Measurements from ENCODE around the gene SIRPD.
"Not testable (repeated sequence)": the region's sequence is repeated elsewhere in the genome, so short reads cannot be mapped to it uniquely, and the experiment has no call there.

The SIRPD gene

GRCh38 chr20:1557605-1558004 is at the start of gene SIRPD:
SIRPD (minus strand) TSS chr20:1557705; CDS start chr20:1557653, 52 bp downstream.
- DNase-seq (ENCODE audit: low read depth, low spot score): no peak

DNA sequence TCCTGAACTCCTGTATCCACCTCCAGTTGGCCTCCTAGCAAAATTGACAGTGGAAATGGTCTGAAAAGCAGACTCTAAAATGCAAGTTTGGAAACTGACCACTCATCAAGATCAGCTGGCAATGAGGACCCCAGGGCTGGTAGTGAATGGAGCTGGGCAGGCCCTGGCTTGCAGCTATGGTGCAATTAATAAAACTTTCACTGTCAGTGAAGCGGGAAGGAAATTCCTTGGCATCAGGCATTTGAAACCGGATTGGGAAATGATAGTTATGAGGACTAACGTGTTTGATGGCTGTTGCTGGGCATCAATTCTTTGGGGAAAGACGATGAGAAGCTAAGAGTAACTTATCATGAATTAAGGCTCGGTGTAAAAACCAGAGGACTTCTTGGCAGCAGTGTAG is 43.2 kb upstream of the SIRPD start:
- no peak for DNase-seq (ENCODE audit: low read depth, low spot score)

GRCh38 chr20:1595333-1595732 is 37.8 kb upstream of the SIRPD start:
- DNase-seq (ENCODE audit: low read depth, low spot score): no peak

DNA sequence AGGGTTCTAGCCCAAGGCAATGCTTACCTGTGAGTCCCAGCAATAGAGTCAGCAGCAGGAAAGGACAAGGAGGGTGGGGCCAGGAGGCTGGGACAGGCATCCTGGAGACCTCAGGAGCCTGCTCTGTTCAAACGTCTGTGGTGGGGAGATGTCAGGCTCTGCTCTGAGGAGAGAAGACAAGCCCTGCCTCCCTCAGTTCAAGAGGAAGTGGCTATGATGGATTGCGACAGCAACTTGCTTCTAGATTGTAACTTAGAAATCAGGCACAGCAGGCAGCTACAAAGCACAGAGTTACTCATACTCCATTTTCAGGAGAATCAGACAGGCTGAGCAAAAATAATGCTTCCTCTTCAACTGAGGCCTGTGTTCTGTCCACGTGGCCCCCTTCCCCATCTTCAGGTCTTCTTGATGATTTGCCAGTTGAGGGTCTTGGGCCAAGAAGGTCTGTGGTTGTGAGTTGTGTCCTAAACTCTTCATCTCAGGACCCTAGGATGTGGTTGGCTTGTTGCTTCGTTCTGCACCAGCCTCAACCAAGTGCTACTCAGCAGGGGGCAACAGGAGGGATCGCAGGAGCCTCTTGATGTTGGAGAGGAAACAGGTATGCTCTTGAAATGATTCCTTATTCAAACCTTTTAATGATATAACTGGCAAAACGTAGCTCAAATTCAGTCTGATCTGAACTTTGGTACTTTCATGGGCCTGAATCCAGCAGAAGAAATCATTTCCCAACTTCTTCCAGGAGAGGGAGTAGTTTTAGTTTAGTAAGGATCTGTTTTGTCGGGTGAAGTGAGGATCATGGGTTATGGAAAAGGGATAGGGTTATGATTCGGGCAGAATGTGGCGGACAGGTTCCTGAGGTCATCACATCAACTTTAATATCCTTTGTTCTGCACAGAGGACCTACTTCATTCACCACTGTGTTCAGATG is 31.3 kb upstream of the SIRPD start:
- DNase-seq (ENCODE audit: low read depth, low spot score): no peak

DNA sequence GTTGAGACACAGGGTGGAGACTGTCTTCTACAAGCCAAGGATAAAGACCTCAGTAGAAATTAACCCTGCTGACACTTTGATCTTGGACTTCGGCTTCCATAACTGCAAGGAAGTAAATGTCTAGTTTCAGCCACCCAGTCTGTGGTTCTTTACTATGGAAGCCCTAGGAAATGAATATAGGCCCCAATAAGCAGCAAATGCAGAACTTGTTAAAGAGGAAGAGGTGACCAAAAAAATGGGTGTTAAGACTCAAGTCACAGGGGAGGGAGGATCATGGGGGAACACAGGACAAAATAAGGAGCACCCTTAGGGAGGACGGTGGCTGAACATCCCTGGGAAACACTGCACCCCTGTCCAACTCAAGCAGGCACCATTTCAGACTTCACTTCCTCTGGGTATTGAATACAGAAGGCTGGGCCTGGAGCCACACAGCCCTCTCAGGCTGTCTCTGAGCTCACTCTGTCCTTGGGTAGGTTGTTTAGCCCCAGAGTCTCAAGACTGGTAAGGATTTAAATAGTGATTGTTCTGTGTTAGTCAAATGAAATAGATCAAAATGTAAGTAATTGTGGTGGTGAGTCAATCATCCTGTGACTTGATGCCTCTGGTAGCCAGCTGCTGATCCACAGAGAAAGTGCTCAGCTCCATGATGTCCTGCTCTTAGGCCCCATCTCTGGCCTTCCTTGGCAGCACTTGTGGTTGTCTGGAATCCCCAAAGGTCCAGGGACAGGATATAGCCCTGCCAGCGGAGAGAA is 30.5 kb upstream of the SIRPD start:
- DNase-seq (ENCODE audit: low read depth, low spot score): no peak

GRCh38 chr20:1579488-1579887 is 22.0 kb upstream of the SIRPD start:
- DNase-seq (ENCODE audit: low read depth, low spot score): no peak

DNA sequence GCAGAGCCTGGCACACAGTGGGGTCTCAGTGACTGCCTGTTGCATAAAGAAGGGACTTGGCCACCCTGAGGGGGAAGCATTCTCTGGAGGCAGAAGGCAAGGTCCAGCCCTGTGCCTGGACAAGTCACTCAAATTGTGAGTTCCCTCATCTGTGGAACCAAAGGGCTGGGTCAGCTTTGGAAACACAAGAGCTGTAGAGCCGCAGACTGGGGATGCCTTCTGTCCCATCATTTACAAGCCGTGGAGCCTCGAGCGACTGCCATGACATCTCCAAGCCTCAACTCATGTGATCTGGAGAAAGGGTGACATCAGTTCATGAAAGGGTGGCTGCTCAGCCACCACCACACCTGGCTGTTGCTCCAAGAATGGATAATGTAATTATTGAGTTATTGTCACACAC is 20.4 kb upstream of the SIRPD start:
- no peak for DNase-seq (ENCODE audit: low read depth, low spot score)

DNA sequence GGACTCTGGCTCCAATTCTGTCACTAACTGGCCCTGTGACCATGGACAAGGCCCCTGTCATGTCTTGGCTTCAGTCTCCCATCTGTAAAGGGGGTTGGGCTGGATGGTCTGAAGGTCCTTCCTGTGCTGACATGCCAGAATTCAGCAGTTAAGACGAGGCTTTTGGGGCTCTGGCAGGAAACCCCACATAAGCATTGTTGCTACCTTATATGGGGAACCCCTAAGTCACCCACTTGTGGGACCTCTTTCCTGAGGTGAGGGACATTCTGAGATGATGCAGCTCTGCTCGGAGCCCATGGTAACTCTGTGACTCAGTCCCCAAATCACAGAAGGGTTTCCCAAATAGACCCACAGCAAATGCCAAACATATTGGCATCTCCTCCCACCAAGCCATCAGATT is 19.8 kb upstream of the SIRPD start:
- not testable (repeated sequence) for DNase-seq (ENCODE audit: low read depth, low spot score)

DNA sequence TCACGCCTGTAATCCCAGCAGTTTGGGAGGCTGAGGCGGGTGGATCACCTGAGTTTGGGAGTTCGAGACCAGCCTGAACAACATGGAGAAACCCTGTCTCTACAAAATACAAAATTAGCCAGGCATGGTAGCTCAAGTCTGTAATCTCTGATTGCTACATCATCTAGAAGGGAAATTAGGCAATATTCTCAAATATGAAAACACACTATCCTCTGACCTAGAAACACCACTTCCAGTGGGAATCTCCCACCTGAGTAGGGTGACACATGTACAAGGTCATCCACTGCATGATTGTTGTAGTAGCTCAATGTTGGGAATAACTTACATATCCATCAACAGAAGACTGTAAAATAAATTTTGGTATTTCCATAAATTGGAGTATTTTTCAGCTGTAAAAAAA is 19.1 kb upstream of the SIRPD start:
- DNase-seq (ENCODE audit: low read depth, low spot score): no peak

DNA sequence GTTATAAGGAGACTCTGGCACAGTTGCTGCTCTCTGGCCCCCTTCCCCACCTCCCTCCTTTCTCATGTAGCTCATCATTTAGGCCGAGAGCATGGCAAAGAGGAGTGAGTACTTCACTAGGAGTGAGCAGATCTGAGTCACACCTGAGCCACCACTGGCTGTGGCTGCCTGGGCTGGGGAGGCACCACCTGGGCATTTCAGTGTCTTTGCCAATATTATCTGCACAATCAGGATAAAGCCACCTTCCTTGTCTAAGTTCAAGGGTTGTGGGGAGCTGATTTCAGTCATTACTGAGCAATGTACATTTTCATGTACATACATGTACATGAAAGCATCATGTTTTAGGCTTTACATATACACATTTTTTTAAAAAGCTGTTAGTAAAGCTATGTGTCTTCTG is 18.5 kb upstream of the SIRPD start:
- not testable (repeated sequence) for DNase-seq (ENCODE audit: low read depth, low spot score)

- not testable (repeated sequence) for DNase-seq (ENCODE audit: low read depth, low spot score)
Observed at GRCh38 chr20:1571583-1571982, 14.1 kb upstream of the SIRPD start.

GRCh38 chr20:1569415-1569881 is 11.9 kb upstream of the SIRPD start:
- no peak for DNase-seq (ENCODE audit: low read depth, low spot score)

- no peak for DNase-seq (ENCODE audit: low read depth, low spot score)
Observed at GRCh38 chr20:1568163-1568490, 10.6 kb upstream of the SIRPD start.

DNA sequence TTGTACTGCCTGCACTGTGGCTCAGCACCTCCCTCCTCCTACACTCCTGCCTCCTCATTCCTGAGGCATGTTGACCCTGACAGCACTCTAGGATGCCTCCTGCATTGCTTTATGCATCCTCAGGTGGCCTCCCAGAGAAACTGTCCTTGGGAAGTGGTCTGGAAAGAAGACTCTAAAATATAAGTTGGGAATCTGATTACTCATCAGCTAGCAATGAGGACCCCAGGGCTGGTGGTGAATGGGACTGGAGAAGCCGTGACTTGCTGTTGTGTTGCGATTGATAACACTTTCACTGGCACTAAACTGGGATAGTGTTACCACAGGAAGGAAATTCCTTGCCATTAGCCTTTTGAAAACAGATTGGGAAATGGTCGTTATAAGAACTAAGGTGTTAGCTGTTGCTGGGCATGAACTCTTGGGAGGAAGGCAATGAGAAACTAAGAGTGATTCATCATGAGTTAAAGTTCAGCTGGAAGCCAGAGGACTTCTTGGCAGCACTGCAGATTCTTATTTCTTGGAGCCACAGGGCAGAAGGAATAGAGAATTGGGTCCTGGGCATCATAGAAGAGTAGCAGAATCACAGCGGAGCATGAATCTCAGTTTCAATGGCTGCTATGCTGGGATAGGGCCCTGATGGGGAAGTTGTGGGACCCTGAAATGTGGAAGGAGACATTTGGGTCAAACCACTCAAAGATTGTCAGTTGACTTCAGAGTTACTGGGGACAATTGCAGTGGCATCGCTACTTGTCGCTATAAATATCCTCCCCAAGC is 10.1 kb upstream of the SIRPD start:
- no peak for DNase-seq (ENCODE audit: low read depth, low spot score)

GRCh38 chr20:1566701-1567100 is 9.2 kb upstream of the SIRPD start:
- DNase-seq (ENCODE audit: low read depth, low spot score): no peak

DNA sequence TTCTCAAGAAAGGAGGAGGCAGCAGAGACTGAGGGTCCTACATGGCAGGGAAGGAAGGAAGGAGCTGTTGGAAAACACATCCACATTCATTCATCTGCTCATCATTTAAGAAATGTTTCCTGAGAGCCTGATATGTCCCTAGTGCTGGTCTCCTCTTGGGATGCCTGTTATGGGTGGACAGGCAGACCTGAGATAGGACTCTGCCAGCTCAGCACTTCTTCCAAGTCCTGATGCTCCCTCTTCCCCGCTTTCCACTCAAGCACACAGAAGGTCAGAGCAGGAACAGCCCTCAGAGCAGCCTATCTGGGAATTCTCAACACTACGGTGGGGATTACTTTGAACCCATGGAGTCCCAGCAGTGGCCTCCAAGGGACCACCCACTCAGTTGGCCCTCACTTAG is 8.0 kb upstream of the SIRPD start:
- DNase-seq (ENCODE audit: low read depth, low spot score): no peak

GRCh38 chr20:1563598-1563997 is 6.1 kb upstream of the SIRPD start:
- no peak for DNase-seq (ENCODE audit: low read depth, low spot score)

DNA sequence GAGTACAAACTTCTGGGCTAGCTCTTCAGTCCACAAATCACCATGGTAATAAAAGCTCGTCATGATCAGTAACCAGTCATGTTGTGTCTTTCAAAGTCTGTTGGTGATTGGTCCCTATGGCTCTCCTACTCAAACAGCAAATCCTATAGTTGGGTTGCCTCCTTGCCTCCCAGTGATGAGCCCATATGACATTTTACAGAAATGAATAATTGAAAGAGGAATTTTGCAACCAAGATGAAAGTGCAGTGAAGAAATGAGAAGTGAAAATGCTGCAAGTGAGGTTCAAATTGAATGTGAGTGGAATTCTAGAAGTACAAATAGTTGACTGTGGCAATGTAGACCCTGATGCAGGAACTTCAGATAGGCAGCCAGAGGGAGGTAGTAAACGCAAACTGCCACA is 5.1 kb upstream of the SIRPD start:
- no peak for DNase-seq (ENCODE audit: low read depth, low spot score)

DNA sequence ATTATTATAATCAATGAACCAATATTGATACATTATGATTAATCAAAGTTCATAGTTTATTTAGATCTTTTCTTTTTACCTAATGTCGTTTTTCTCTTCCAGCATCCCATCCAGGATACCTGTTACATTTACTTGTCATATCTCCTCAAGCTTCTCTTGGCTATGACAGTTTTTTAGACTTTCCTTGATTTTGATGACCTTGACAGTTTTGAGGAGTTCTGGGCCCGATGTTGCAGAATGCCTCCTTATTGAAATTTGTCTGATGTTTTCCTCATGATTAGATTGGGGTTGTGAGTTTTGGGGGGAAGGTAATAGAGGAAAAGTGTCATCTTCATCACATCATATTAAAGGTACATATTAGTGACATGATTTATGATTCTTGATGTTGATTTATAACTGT is 3.8 kb upstream of the SIRPD start:
- no peak for DNase-seq (ENCODE audit: low read depth, low spot score)

DNA sequence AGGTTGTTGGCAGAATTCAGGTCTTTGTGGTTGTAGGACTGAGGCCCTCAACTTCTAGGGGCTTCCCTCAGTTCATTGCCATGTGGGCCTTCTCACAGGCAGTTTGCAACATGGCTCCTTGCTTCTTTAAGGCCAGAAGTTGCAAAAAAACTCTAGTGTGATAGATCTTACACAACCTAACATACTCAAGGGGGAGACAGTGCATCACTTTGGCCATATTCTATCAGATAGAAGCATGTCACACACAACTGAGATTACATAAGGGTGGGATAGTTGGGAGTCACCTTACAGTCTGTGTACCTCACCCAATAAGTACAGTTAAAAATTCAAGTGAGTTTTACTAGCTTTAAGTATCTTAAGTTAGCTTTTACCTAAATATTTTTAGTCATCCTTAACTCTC is 1.6 kb downstream of the SIRPD start:
- no peak for DNase-seq (ENCODE audit: low read depth, low spot score)

DNA sequence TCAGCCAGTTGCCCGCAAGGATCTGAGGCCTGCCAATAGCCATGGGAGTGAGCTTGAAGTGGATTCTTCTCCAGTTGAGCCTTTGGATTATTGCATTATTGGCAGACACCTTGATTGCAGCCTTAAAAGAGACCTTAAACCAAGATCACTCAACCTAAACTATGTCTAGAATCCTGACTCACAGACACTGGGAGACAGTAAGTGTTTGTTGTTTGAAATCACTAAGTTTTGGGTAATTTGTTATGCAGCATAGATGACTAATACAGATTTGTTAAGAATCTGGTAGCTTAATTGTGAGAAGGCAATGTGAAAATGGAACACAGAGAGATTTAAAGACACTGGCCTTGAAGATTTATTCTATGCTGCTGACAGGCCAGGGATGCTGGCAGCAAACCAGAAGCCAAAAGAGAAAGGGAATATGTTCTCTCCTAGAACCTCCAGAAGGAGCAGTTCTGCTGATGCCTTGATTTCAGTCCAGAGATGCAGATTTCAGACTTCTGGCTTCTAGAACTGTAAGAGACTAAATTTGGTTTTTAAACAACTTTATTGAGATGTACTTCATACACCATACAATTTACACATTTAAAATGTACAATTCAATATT is 17.6 kb downstream of the SIRPD start:
- DNase-seq (ENCODE audit: low read depth, low spot score): no peak

- DNase-seq (ENCODE audit: low read depth, low spot score): no peak
Observed at GRCh38 chr20:1538655-1539054, 18.9 kb downstream of the SIRPD start.

Data from iPS DF 19.7 (cell line).